HCT116 (cell line): ENCODE measurements around the gene PTPRJ. TPM values are rescaled to one million over a fixed set of nuclear protein-coding genes. Genes with fewer than 3 reads are reported as not detected.

ENCODE experiments used
- ATAC-seq: fragments of 200-7000 bp; cut with Tn5 transposase; 2 replicates; pipeline ENCODE4 v1.9.1; 2020; ENCODE audit warnings: mild to moderate bottlenecking, moderate library complexity
- BruUV-seq: library from RNA; stranded (reverse); fragments of 400-500 nt; replicated peaks from 2 replicates; lab custom pipeline; 2021; lab: Mats Ljungman, UMichigan
- CTCF ChIA-PET: fragments of 300-600 bp; sonication (Branson Sonifier 250); formaldehyde crosslinking; loops from one replicate; lab custom pipeline; 2021; ENCODE audit warnings: antibody characterized with exemption; lab: Charles Lee
- POLR2A ChIA-PET: fragments of 300-600, 350-600 bp; sonication (Branson Sonifier 250); formaldehyde crosslinking; loops from one replicate; lab custom pipeline; 2021; ENCODE audit warnings: antibody characterized with exemption; lab: Charles Lee
- RAD21 ChIA-PET, 2 experiments: fragments of 300-600 bp; sonication (Branson Sonifier 250); formaldehyde crosslinking; loops; one replicate each; lab custom pipeline; 2023; ENCODE audit warnings: low total read pairs in 2 of 2; ENCODE audit not compliant: uncharacterized antibody in 2 of 2, unreplicated experiment in 2 of 2, low non-redundant PET in 1 of 2; lab: Charles Lee
- DNase-seq: peaks from one replicate; pipeline ENCODE4 v3.0.0-alpha.2; 2010; ENCODE audit warnings: low read depth, low spot score
- H2AFZ ChIP-seq: fragments of 200-600 bp; shearing (Covaris generic), sonication (generic); 2 replicates; pipeline ENCODE4 v1.6.1; 2017; ENCODE audit warnings: low read depth, mixed run types, mixed read lengths, antibody characterized with exemption, low read length; ENCODE audit not compliant: poor library complexity, severe bottlenecking
- H3K27ac ChIP-seq: 2 replicates; pipeline ENCODE4 v1.5.1; 2012; ENCODE audit warnings: low read depth, low read length
- H3K27me3 ChIP-seq: fragments of 200-600 bp; sonication (generic); 2 replicates; pipeline ENCODE4 v1.6.1; 2016; ENCODE audit warnings: mixed run types, low read length, mixed read lengths; ENCODE audit not compliant: insufficient read depth
- H3K36me3 ChIP-seq, 2 experiments: fragments of 200-500 bp in 1 of 2; fragments of 200-600 bp in 1 of 2; sonication (Bioruptor generic) in 1 of 2; sonication (generic) in 1 of 2; 2 replicates each; pipeline versions ENCODE4 v1.5.1 to v1.6.1; 2014 to 2016; ENCODE audit warnings: low read length in 2 of 2, inconsistent platforms in 1 of 2, mixed read lengths in 1 of 2, mixed run types in 1 of 2; ENCODE audit not compliant: insufficient read depth in 2 of 2, control insufficient read depth in 1 of 2
- H3K4me1 ChIP-seq, 2 experiments: fragments of 200-600 bp in 1 of 2; sonication (generic) in 1 of 2; 2 replicates each; pipeline versions ENCODE4 v1.5.1 to v1.6.1; 2012 to 2017; ENCODE audit warnings: low read length in 2 of 2, inconsistent platforms in 1 of 2, mild to moderate bottlenecking in 1 of 2, mixed read lengths in 1 of 2, mixed run types in 1 of 2, moderate library complexity in 1 of 2; ENCODE audit not compliant: insufficient read depth in 2 of 2, control insufficient read depth in 1 of 2
- H3K4me2 ChIP-seq: fragments of 200-600 bp; sonication (generic); 2 replicates; pipeline ENCODE4 v1.6.1; 2017; ENCODE audit warnings: mixed run types, low read length, mixed read lengths
- H3K4me3 ChIP-seq, 2 experiments: fragments of 200-600 bp in 1 of 2; sonication (generic) in 1 of 2; replicated peaks in 1 of 2; 2 replicates each; pipeline ENCODE4 v1.5.1; 2011 to 2016; ENCODE audit warnings: low read length in 2 of 2, control low read depth in 1 of 2, low read depth in 1 of 2, mild to moderate bottlenecking in 1 of 2, mixed read lengths in 1 of 2, mixed run types in 1 of 2
- H3K79me2 ChIP-seq: fragments of 200-600 bp; sonication (generic); 2 replicates; pipeline ENCODE4 v1.6.1; 2017; ENCODE audit warnings: mild to moderate bottlenecking, mixed run types, low read length, moderate library complexity, mixed read lengths; ENCODE audit not compliant: insufficient read depth
- H3K9ac ChIP-seq: fragments of 200-600 bp; sonication (generic); 2 replicates; pipeline ENCODE4 v1.6.1; 2016; ENCODE audit warnings: low read length, mixed read lengths
- H3K9me2 ChIP-seq: fragments of 200-600 bp; sonication (generic), shearing (Covaris generic); 2 replicates; pipeline ENCODE4 v1.6.1; 2017; ENCODE audit warnings: mixed run types, mild to moderate bottlenecking, moderate library complexity; ENCODE audit not compliant: insufficient read depth
- H3K9me3 ChIP-seq, 2 experiments: fragments of 200-500 bp in 1 of 2; fragments of 200-600 bp in 1 of 2; sonication (Bioruptor generic) in 1 of 2; sonication (generic) in 1 of 2; 2 replicates each; pipeline ENCODE4 v1.6.1; 2014 to 2017; ENCODE audit warnings: low read length in 2 of 2, mixed read lengths in 2 of 2, inconsistent platforms in 1 of 2, low read depth in 1 of 2, mild to moderate bottlenecking in 1 of 2, mixed run types in 1 of 2, moderate library complexity in 1 of 2; ENCODE audit not compliant: control insufficient read depth in 1 of 2, insufficient read depth in 1 of 2
- H4K20me1 ChIP-seq: fragments of 200-600 bp; sonication (generic), shearing (Covaris generic); 2 replicates; pipeline ENCODE4 v1.6.1; 2017; ENCODE audit warnings: mixed run types, mild to moderate bottlenecking, moderate library complexity; ENCODE audit not compliant: insufficient read depth
- CEBPB ChIP-seq: IDR thresholded peaks from 2 replicates; pipeline ENCODE4 v1.6.1; 2012; ENCODE audit warnings: low read depth
- ELF1 ChIP-seq: IDR thresholded peaks from 2 replicates; pipeline ENCODE4 v1.6.1; 2012; ENCODE audit warnings: low read depth, borderline replicate concordance
- EZH2 ChIP-seq: fragments of 200-600 bp; sonication (generic); IDR thresholded peaks from 2 replicates; pipeline ENCODE4 v1.6.1; 2017; ENCODE audit warnings: antibody characterized with exemption, mixed run types
- EZH2phosphoT487 ChIP-seq: fragments of 200-600 bp; IDR thresholded peaks from 2 replicates; pipeline ENCODE4 v1.6.1; 2018; ENCODE audit warnings: antibody characterized with exemption, borderline replicate concordance
- FOSL1 ChIP-seq: IDR thresholded peaks from 2 replicates; pipeline ENCODE4 v1.6.1; 2012; ENCODE audit warnings: low read depth
- JUND ChIP-seq: IDR thresholded peaks from 2 replicates; pipeline ENCODE4 v1.6.1; 2012
- MAX ChIP-seq: IDR thresholded peaks from 2 replicates; pipeline ENCODE4 v1.6.1; 2012
- SIN3A ChIP-seq: IDR thresholded peaks from 2 replicates; pipeline ENCODE4 v1.6.1; 2012; ENCODE audit warnings: low read depth
- SRF ChIP-seq: IDR thresholded peaks from 2 replicates; pipeline ENCODE4 v1.6.1; 2012; ENCODE audit warnings: low read depth
- TCF7L2 ChIP-seq: IDR thresholded peaks from 2 replicates; pipeline ENCODE4 v1.7.0; 2011; ENCODE audit warnings: borderline replicate concordance, inconsistent platforms; ENCODE audit not compliant: insufficient read depth, insufficient read length; ENCODE audit errors: extremely low read depth
- ZNF274 ChIP-seq: fragments of 200-500 bp; sonication (Bioruptor generic); IDR thresholded peaks from 2 replicates; pipeline ENCODE4 v1.6.1; 2014; ENCODE audit warnings: mild to moderate bottlenecking, low read depth, low read length, inconsistent platforms
- intact Hi-C: fragments of 100-400 bp; cut with micrococcal nuclease; formaldehyde crosslinking; loops from 2 replicates; pipeline ENCODE4 v1.10.0; 2022
- total RNA-seq: library from RNA; stranded (reverse); gene quantifications from one replicate; pipeline ENCODE4 v1.2.1, GENCODE V29; 2021; ENCODE audit not compliant: unreplicated experiment
- TF ChIP-seq, protein P1 (sequence below): IDR thresholded peaks from 2 replicates; pipeline ENCODE4 v1.6.1; 2011; ENCODE audit warnings: mild to moderate bottlenecking, low read length, moderate library complexity; ENCODE audit not compliant: insufficient replicate concordance; ENCODE audit errors: extremely low read depth

The PTPRJ gene
- total RNA-seq, 1 experiment from 2014 or later = 19.1 TPM

DNA sequence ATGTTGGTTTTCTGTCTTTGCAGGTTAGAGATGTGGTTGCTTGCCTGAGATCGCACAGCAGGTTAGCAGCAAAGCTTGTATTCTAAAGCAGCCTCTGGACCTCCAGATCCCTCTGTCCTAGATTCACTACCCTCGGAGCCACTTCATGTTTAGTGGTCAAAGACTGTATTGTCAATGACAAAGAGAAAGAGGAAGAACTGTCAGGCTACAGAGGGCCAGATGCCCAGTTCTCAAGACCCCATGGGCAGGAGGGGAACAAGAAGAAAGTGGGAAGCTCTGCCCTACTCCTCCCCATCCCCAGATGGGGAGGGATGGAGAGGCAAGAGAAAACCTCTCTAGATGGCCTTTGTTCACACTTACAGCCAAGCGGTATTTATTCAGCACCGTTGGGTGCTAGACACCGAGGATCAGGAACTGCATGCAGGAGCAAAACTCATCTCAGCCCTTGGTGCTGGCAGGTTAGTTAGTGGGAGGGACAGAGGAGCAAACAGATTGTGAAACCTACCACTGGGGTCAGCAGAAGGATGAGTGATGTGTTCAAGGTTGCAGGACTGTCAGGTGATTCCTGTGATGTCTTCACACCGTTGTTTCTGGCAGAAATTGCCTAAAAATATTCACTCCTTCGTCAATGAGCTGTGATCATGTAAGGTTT lies 38.3 kb upstream of the PTPRJ start:
- DNase-seq (no peak), ATAC-seq (no peak)
- TF ChIP-seq SRF = no peak
- no peak for TF ChIP-seq CEBPB
- TF ChIP-seq SIN3A = no peak
- TF ChIP-seq EZH2 = no peak
- no peak for TF ChIP-seq FOSL1
- no peak for TF ChIP-seq JUND
- TF ChIP-seq ELF1 = no peak
- no peak for TF ChIP-seq TCF7L2
- Histone ChIP-seq H3K36me3 (no peaks in the 10 kb centered on the region), H3K9me2 (no peaks in the 10 kb centered on the region), H3K9me3 (no peaks in the 10 kb centered on the region), H3K4me1 (peaks cover 34 to 64% of the 10 kb centered on the region in 2 experiments), H4K20me1 (no peaks in the 10 kb centered on the region), H3K9ac (no peak overlapping the region), H3K27ac (no peak overlapping the region), H2AFZ (no peak overlapping the region), H3K4me2 (no peak overlapping the region), H3K79me2 (no peaks in the 10 kb centered on the region), H3K4me3 (no peak overlapping the region), H3K27me3 (no peaks in the 10 kb centered on the region)
- intact Hi-C loops = no loop called here
- BruUV-seq = no TSS peak
- ChIA-PET CTCF (no interaction called here), RAD21 (interaction anchor here in 1 of 2 experiments (1.0 kb wide), 1 partner anchor 167 kb away, joined by 3 read pairs; no protein-coding TSS in a partner anchor), POLR2A (no interaction called here)

GRCh38 chr11:47943721-47944586 lies 36.4 kb upstream of the PTPRJ start:
- peak; percentile 29 for ATAC-seq
- Histone ChIP-seq H4K20me1 (no peaks in the 10 kb centered on the region), H3K27ac (no peak overlapping the region), H3K9ac (peak overlapping the region; percentile 32), H3K4me2 (peak overlapping the region; percentile 46; the same call in 1 of the 2 replicates), H2AFZ (peak overlapping the region; percentile 83), H3K4me1 (peaks cover 40 to 65% of the 10 kb centered on the region in 2 experiments), H3K9me3 (no peaks in the 10 kb centered on the region), H3K36me3 (no peaks in the 10 kb centered on the region), H3K9me2 (no peaks in the 10 kb centered on the region), H3K4me3 (no peak overlapping the region), H3K27me3 (no peaks in the 10 kb centered on the region), H3K79me2 (no peaks in the 10 kb centered on the region)
- no peak for DNase-seq
- TSS peak; percentile 97 for BruUV-seq
- ChIA-PET CTCF (no interaction called here), POLR2A (interaction anchor here (0.6 to 0.8 kb wide), 3 partner anchors 13 to 1245 kb away, joined by 3 to 4 read pairs (median 4); no protein-coding TSS in a partner anchor), RAD21 (interaction anchor here in 1 of 2 experiments (0.6 kb wide), 3 partner anchors 41 to 198 kb away, joined by 3 to 4 read pairs (median 4); no protein-coding TSS in a partner anchor)
- intact Hi-C loops = no loop called here
- TF ChIP-seq SRF (no peak), MAX (no peak), FOSL1 (no peak), ZNF274 (no peak), EZH2phosphoT487 (no peak)
- TF ChIP-seq, protein P1, sequence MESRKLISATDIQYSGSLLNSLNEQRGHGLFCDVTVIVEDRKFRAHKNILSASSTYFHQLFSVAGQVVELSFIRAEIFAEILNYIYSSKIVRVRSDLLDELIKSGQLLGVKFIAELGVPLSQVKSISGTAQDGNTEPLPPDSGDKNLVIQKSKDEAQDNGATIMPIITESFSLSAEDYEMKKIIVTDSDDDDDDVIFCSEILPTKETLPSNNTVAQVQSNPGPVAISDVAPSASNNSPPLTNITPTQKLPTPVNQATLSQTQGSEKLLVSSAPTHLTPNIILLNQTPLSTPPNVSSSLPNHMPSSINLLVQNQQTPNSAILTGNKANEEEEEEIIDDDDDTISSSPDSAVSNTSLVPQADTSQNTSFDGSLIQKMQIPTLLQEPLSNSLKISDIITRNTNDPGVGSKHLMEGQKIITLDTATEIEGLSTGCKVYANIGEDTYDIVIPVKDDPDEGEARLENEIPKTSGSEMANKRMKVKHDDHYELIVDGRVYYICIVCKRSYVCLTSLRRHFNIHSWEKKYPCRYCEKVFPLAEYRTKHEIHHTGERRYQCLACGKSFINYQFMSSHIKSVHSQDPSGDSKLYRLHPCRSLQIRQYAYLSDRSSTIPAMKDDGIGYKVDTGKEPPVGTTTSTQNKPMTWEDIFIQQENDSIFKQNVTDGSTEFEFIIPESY = no peak
